Right hindlimb (tissue), 1 donor: ENCODE results near the gene KCNJ14.

Source experiments
- DNase-seq: peaks from one replicate; pipeline ENCODE4 v3.0.0-alpha.2; 2018

The KCNJ14 gene

DNA sequence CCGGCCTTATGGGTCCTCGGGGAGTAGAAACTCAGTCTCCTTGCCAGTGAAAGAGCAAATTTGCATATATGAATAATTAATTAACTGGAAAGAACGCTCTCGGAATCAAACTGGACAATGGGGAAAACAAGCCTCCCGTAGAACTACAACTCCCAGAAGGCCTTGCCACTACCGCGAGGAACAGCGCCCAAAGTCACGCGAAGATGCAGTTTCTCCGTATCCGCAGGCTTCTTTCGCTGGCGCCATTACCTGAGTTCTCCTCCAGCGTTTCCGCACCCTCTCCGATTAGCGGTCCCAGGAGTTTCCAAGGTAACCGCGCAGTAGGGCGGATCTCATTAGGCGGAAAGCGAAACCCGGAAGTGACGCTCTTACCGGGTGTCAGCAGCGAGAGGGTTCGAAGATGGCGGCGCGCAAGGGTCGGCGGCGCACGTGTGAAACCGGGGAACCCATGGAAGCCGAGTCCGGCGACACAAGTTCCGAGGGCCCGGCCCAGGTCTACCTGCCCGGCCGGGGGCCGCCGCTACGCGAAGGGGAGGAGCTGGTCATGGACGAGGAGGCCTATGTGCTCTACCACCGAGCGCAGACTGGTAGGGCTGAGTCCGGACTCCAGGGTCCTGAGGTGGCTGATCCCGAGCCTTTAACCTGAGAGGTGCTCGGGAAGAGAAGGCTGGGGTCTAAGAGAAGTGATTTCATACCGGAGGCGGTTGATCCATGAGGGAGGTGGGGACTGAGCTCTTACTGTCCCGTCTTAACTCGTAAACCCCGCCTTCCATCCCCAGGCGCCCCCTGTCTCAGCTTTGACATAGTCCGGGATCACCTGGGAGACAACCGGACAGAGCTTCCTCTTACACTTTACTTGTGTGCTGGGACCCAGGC lies 9.5 kb upstream of the KCNJ14 start, which contains the start of gene GRWD1:
TSS of gene GRWD1 (plus strand) at position 378 of the 876 bp plus-strand sequence. CDS start at position 401, 23 bp downstream.
- peak; percentile 94 for DNase-seq

DNA sequence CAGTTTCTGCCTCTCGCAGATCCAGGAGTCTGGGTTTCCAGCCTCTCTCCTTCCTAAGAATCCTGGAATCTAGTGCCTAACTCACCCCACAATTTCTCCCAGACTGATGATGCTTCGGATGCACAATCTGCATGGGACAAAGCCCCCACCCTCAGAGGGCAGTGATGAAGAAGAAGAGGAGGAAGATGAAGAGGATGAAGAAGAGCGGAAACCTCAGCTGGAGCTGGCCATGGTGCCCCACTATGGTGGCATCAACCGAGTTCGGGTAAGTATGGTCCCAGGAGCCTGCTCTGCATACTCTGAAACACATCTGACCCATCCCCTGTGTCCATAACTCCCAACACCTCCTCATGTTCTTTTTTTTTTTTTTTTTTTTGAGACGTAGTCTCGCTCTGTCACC lies 8.8 kb upstream of the KCNJ14 start:
- no peak for DNase-seq

DNA sequence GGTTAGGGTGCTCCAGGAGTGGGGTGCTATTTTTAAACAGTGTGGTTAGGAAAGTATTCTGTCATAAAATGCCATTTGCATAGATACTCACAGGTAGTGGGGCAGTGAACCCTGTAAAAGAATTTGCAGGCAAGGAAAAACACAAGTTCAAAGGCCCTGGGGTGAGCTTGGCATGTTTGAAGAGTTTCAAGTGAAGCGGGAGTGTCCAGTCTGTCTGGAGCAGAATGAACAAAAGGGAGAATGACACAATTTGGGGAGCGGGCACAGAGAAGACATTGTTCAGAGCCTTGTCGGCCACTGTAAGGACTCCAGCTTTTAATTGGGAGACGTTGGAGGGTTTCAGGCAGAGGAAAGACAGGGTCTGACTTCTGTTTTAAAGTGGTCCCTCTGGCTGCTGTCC lies 6.8 kb upstream of the KCNJ14 start:
- DNase-seq: no peak

DNA sequence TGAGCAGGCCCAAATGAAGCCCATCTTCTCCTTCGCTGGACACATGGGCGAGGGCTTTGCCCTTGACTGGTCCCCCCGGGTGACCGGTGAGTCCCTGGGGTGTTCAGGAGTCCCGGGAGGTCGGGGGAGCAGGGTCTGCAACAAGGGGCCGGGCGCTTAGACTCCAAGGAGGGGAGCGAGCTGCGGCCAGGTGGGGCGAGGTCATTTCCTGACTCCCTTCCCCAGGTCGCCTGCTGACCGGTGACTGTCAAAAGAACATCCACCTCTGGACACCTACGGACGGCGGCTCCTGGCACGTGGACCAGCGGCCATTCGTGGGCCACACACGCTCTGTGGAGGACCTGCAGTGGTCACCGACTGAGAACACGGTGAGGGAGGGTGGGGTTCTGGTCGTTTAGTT lies 4.9 kb upstream of the KCNJ14 start:
- DNase-seq: no peak

DNA sequence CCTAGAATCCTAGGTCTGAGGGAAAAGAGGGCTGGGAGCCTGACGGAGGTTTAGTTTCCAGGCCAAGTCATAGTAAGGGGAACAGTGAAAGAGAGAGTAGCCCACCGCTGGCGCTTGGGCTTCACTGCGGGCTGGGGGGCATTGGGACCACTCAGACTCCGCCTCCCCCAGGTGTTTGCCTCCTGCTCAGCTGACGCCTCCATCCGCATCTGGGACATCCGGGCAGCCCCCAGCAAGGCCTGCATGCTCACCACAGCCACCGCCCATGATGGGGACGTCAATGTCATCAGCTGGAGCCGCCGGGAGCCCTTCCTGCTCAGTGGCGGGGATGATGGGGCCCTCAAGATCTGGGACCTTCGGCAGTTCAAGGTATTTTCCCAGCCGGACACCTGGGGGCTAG lies 4.5 kb upstream of the KCNJ14 start:
- DNase-seq: no peak

DNA sequence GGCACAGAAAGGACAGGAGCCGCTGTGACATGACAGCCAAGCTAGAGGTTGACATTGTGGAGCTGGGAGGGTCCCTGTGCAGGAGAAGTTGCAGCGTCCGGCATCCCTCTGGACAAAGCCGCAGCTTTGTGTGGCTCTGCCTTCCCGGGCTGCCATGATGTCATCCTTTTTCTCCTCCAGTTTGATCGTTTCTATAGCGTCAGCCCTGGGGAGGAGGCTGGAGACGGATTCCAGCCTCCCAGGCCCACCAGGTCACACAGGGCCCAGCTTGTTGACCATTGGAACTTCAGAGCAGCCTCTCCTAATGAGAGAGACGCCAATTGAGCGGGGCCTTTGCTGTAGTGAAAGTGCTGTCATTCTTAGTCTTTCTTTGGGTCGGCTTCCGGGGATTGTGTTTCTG lies 3.8 kb upstream of the KCNJ14 start:
- DNase-seq: no peak

DNA sequence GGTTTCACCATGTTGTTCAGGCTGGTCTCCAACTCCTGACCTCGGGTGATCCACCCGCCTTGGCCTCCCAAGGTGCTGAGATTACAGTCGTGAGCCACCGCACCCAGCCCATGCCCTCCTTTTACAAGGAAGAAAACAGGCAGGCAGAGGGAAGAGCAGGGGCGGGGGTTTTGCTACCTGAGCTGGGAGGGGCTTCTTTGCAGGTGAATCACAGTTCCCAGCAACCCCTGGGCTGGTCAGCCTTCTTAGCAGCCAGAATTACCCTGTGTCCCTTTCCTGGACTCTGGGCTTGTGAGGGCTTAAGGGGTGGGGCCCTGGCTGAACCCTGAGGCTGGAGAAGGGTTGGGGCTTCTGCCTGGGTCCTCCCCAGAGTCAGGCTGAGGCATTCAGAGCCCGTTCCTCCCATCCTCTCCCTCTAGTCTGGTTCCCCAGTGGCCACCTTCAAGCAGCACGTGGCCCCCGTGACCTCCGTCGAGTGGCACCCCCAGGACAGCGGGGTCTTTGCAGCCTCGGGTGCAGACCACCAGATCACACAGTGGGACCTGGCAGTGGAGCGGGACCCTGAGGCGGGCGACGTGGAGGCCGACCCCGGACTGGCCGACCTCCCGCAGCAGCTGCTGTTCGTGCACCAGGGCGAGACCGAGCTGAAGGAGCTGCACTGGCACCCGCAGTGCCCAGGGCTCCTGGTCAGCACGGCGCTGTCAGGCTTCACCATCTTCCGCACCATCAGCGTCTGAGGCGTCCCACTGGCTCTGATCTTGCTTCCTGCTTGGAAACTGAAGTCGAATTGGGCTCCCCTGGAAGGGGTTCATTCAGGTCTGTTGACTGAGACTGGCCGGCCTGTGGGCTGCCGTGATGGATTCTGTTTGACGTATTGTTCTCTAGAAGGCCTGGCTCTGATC lies 2.8 kb upstream of the KCNJ14 start:
- DNase-seq: no peak

DNA sequence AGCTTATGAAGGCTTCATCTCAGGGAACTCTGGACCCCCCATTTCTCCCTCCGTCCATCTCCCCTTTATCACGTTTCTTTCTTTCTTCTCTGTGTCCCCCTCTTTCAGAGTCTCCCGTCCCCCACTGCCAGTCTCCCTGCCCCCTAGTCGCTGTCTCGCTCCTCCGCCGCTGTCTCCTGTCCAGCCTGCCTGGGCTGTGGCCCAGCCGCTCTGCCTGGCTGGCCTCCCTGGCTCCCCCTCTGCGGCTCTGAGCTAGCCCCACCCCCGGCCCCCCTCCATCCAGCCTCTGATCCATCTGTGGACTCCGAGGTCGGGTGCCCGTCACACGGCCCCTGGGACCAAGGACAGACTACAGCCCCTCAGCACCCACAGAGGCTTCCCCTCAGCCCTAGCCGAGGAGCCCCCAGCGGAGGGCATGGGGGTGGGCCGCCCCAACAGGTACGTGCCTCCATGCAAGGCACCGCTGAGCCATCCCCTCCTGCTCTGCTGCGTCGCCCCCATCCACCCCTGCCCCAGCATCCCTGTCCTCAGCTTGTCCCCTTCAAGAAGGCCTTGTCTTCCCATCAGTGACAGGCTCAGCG lies 1.1 kb upstream of the KCNJ14 start:
- DNase-seq: no peak

DNA sequence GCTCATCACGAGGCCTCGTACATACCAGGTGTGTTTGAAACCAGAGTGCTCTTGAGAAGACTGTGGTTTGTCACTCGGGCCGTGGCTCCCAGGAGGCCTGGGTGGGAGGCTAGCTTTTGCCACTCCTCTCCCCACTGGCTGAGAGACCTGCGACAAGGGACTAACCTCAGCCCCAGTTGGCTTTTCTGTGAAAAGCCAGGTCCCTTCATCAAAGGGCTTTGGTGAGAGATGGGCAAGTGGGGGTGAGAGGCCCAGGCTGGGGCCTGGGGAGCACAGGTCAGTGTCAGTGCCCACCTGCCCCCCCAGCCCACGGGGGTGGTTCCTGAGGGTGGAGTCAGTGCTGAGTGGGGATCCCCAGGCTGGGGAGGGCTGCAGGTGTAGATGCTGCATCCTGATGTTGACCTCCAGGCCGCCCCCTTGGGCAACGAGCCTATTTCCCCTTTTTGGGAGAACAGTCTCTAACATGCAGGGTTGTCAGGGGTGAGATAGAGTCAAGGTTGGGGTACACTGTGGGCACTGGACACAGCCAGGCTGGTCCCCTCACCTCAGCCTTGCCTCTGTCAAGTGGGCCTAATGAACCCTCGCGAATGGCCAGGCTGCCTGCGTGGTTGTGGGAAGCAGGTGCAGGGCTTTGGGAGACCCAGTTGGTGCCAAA lies 661 bp downstream of the KCNJ14 start:
- DNase-seq: no peak

DNA sequence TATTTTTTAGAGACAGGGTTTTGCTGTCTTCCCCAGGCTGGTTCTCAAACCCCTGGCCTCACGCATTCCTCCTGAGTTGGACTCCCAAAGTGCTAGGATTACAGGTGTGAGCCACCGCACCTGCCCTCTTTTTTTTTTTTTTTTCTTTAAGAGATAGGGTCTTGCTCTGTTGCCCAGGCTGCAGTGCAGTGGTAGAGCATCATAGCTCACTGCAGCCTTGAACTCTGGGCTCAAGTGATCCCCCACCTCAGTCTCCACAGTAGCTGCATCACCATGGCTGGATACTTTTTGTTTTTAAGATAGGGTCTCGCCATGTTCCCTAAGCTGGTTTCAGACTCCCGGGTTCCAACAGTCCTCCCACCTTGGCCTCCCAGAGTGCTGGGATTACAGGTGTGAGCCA lies 1.5 kb downstream of the KCNJ14 start:
- DNase-seq: no peak

DNA sequence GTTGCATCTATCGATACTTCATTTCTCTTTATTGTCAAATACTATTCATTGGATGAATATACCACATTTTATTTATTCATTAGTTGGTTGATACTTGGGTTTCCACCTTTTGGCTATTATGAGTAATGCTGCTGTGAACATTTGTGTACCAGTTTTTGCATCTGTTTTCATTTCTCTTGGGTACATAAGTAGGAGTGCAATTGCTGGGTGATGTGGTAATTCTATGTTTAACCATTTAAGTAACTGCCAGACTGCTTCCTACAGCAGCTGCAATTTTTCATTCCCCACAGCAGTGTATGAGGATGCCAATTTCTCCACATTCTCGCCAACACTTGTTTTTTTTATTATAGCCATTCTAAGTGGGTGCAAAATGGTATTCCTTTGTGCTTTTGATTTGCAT lies 2.6 kb downstream of the KCNJ14 start:
- no peak for DNase-seq

DNA sequence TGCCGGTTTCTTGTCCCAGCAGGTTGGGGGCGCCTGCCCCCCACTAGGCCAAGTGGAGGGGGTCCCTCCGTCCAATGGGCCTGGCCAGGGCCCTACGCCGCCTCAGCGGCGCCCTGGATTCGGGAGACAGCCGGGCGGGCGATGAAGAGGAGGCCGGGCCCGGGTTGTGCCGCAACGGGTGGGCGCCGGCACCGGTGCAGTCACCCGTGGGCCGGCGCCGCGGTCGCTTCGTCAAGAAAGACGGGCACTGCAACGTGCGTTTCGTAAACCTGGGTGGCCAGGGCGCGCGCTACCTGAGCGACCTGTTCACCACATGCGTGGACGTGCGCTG lies 6.2 kb downstream of the KCNJ14 start:
- DNase-seq: no peak

DNA sequence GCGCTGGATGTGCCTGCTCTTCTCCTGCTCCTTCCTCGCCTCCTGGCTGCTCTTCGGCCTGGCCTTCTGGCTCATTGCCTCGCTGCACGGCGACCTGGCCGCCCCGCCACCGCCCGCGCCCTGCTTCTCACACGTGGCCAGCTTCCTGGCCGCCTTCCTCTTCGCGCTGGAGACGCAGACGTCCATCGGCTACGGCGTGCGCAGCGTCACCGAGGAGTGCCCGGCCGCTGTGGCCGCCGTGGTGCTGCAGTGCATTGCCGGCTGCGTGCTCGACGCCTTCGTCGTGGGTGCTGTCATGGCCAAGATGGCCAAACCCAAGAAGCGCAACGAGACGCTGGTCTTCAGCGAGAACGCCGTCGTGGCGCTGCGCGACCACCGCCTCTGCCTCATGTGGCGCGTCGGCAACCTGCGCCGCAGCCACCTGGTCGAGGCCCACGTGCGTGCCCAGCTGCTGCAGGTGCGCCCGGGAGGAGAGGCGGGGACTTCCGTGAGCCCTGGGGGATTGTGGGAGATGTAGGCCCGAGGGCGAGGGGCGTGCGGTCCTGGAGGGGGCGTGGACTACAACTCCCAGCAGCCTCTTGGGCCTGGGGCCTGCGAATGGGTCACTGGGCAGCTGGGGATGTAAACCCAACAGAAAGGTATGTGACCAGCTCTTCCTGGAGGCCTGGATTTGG lies 6.7 kb downstream of the KCNJ14 start:
- no peak for DNase-seq

DNA sequence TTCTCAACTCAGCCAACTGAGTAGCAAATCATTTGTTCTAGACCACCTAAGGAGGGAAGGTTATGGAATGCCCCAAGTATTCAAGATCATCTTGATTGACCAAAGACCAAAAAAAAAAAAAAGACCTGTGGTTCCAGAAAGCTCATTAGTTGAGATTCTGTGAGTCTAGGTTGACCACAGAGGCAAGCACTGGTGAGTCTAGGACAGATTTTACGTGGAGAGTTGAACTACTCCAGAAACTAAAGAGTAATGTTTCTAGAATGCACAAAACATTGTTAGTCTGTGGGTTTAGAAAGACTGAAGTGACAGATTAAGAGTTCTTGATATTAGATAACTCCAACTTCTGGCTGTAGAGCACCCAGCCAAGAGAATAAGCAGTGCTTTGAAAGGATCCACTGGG lies 9.8 kb downstream of the KCNJ14 start:
- no peak for DNase-seq

DNA sequence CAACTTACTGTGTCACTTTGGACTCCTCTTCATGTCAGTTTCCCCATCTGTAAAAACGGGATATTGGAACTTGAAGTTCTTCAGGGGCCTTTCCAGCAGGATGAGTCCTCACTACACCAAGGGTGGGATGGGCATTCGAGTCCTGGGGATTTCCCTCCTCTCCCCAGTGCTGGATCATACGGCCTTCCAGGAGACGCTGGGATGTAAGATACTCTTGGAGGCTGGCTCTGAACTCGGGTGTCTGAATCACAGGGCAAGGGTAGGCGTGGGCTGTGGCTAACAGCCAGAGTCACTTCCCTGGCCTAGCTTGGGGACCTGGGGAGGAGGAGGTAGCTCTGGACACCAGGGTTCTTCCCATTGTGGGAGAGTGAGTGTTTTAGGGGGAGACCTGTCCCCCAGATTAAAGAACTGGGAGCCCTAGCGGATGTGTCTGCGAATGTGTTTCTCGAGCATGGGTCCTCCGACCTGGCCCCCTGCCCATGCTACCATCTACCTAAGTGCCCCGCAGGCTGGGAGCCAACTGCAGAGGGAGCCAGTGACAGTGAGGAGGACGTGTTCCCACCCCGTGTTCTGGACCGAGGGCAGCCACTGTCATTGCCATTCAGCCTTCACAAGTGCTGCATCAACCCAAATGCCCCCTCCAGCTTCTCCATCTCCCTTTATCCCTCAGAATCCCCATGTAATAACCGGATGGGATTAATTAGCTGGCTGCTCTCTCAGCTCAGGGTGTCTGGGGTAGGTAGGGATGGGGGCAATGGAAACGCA lies 11.4 kb downstream of the KCNJ14 start:
- no peak for DNase-seq

DNA sequence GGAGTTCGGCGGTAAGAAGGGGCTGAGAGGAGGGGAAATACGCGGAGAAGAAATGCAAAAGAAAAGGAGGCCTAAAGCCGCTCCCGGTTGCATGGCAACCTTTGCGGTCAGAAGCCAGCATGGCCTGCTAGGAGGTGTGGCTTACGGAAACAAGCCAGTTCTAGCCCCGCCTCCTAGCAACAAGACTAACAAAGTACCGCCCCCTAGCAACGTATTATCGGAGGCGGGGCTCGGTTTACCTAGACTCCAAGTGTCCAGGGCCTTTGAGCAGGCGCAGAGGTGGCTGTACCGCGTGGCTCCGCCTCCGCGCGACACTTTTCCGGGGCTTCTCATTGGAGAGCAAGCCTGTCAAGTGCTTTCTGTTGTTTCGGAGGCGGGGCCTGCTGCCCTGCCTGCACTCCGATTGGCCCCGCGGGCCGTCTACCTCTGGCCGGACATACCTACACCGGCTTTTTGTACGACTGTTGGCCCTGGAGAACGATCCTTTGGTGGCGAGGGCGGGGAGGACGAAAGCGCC lies 13.5 kb downstream of the KCNJ14 start:
- DNase-seq: peak; percentile 100

DNA sequence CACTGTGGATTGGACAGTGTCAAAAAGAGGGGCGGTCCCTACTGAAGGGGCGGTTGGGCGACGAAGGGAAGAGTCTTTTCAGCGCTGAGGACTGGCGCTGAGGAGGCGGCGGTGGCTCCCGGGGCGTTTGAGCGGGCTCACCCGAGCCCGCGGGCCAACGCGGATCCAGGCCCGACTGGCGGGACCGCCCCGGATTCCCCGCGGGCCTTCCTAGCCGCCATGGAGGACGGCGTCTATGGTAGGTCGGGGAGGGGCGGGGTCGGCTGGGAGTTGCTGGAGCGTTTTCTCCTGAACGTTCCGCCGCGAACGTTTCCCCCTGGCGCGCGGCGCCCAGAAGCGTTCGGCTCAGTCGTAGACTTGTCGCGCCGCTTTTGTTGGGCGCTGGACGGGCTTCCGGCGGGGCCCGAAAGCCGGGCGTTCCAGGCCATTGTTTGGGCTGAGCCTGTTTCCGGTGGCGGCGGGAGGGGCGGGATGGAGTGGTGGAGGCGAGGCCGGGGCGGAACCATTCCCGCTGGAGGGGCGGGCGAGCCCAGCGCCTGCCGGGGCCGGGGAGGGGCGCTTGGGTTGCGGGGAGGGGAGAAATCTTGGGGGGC lies 14.0 kb downstream of the KCNJ14 start, which contains the start of gene CYTH2:
TSS of gene CYTH2 (plus strand) at position 81 of the 593 bp plus-strand sequence. CDS start at position 220, 139 bp downstream.
- peak; percentile 93 for DNase-seq

DNA sequence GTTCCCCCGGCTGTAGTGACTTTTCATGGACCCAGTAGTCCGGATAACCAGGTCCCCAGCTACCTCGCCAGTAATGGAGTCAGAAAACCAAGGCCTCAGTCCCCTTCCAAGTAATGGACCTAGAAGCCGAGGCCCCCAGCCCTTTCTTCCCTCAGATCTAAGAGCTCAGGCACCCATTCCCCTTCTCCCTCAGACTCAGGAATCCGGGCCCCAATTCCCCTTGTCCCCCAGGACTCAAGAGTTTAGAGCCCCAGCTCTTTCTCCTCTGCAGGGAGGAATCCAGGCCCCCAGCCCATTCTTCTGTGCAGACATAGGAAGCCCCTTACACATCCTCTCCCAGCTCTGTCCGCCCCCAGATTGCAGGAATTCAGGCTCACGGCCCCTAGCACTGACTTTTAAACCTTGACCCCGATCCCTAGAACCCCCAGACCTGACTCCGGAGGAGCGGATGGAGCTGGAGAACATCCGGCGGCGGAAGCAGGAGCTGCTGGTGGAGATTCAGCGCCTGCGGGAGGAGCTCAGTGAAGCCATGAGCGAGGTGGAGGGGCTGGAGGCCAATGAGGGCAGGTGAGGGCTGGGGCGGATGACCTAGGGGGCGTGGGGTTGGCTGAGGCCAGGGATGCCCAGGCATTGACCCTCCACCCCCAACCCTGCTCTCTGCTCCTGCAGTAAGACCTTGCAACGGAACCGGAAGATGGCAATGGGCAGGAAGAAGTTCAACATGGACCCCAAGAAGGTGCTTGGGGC lies 14.7 kb downstream of the KCNJ14 start:
- no peak for DNase-seq

DNA sequence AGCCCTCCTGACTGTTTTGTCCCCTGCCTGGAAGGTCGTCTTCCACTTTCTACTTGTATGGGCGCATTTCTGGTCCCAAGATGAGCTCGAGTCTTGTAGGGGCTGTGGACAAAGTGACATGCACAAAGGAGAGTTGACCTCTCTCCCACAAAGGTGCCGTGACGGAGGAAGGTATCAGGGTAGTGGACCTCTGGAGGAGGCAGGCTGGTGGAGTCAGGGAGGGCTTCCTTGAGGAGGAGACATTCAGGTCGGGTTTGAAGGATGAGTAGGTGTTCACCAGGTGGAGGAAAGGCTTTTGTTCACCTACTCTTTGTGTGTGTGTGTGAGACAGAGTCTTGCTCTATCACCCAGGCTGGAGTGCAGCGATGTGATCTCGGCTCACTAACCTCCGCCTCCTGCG lies 15.5 kb downstream of the KCNJ14 start:
- DNase-seq: no peak

DNA sequence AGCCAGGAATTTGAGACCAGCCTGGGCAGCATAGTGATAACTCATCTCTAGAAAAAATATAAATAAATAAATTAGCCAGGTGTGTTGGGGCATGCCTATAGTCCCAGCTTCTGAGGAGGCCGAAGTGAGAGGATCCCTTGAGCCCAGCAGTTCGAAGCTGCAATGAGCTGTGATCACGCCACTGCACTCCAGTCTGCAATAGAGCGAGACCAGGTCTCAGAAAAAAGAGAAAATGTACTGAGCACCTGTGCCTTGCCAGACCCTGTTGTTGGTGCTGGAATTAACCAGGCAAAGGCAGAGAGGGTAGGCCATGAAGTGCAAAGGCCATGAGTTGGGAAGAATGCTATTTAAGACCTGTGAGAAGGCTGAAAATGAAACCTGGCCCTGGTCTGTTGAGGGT lies 16.5 kb downstream of the KCNJ14 start:
- no peak for DNase-seq
